ENCODE measurements around the gene CLHC1.

The CLHC1 gene

GRCh38 chr2:55268907-55269644, 37.0 kb upstream of the CLHC1 start, which contains the start of gene MTIF2 (continued):
- peak; percentile 98 for TF ChIP-seq ZBTB48 (tag by site-specific recombination; IDR thresholded peaks at IDR 0.05)
- no peak for TF ChIP-seq ZNF112 (tag by site-specific recombination; IDR thresholded peaks at IDR 0.05)
- peak; percentile 45; the same call in 1 of the 2 replicates for TF ChIP-seq KLF1 (tag by site-specific recombination; IDR thresholded peaks at IDR 0.05)
- no peak for TF ChIP-seq ZNF560 (tag by site-specific recombination; IDR thresholded peaks at IDR 0.05; ENCODE audit: borderline replicate concordance)
- TF ChIP-seq ZNF626 (tag by site-specific recombination; IDR thresholded peaks at IDR 0.05) = no peak
- no peak for TF ChIP-seq ZNF416 (tag by site-specific recombination; IDR thresholded peaks at IDR 0.05)
- TF ChIP-seq ZNF792 (tag by site-specific recombination; IDR thresholded peaks at IDR 0.05) = no peak
- no peak for TF ChIP-seq ZNF488 (tag by site-specific recombination; IDR thresholded peaks at IDR 0.05)
- TF ChIP-seq ZNF830 (tag by site-specific recombination; IDR thresholded peaks at IDR 0.05; ENCODE audit: low read depth) = no peak
- peak; percentile 62 for TF ChIP-seq ZNF324 (tag by site-specific recombination; IDR thresholded peaks at IDR 0.05)
- peak; percentile 97 for TF ChIP-seq GLIS2 (tag by site-specific recombination; IDR thresholded peaks at IDR 0.05)
- no peak for TF ChIP-seq ZBTB1 (tag by site-specific recombination; IDR thresholded peaks at IDR 0.05)
- peak; percentile 99 for TF ChIP-seq ZXDB (tag by site-specific recombination; IDR thresholded peaks at IDR 0.05)
- TF ChIP-seq ZNF629 (tag by site-specific recombination; IDR thresholded peaks at IDR 0.05) = peak; percentile 76
- TF ChIP-seq ZNF664 (tag by site-specific recombination; IDR thresholded peaks at IDR 0.05) = no peak
- TF ChIP-seq ZNF514 (tag by site-specific recombination; IDR thresholded peaks at IDR 0.05) = no peak
- no peak for TF ChIP-seq ZNF473 (tag by site-specific recombination; IDR thresholded peaks at IDR 0.05)
- peak; percentile 83 for TF ChIP-seq ZNF561 (tag by site-specific recombination; IDR thresholded peaks at IDR 0.05; ENCODE audit: borderline replicate concordance)
- TF ChIP-seq ZNF639 (tag by site-specific recombination; IDR thresholded peaks at IDR 0.05) = peak; percentile 90
- TF ChIP-seq ZBTB44 (tag by site-specific recombination; IDR thresholded peaks at IDR 0.05) = peak; percentile 60; the same call in 1 of the 2 replicates
- peak; percentile 41; the same call in 1 of the 2 replicates for TF ChIP-seq ZNF121 (tag by site-specific recombination; IDR thresholded peaks at IDR 0.05)
- TF ChIP-seq ZSCAN4 (tag by site-specific recombination; IDR thresholded peaks at IDR 0.05) = no peak; the same call in 1 of the 2 replicates
- peak; percentile 44; the same call in 1 of the 2 replicates for TF ChIP-seq BCL11B (tag by site-specific recombination; IDR thresholded peaks at IDR 0.05; ENCODE audit: low read depth)
- no peak for TF ChIP-seq HOXC10 (CRISPR knock-in tag; IDR thresholded peaks at IDR 0.05)
- no peak for TF ChIP-seq TRIM28 (IDR thresholded peaks at IDR 0.05; ENCODE audit: borderline replicate concordance, low read length)
- peak; percentile 82 for TF ChIP-seq SP3 (tag by site-specific recombination; IDR thresholded peaks at IDR 0.05)
- TF ChIP-seq ZNF16 (tag by site-specific recombination; IDR thresholded peaks at IDR 0.05; ENCODE audit: low read depth) = no peak
- no peak for TF ChIP-seq PRDM6 (tag by site-specific recombination; IDR thresholded peaks at IDR 0.05)
- no peak for TF ChIP-seq ZNF223 (tag by site-specific recombination; IDR thresholded peaks at IDR 0.05)
- TF ChIP-seq ZNF280C (tag by site-specific recombination; IDR thresholded peaks at IDR 0.05) = no peak
- TF ChIP-seq ZNF510 (tag by site-specific recombination; IDR thresholded peaks at IDR 0.05; ENCODE audit: insufficient replicate concordance) = no peak
- TF ChIP-seq ZNF2 (tag by site-specific recombination; IDR thresholded peaks at IDR 0.05) = peak; percentile 76
- peak; percentile 99 for TF ChIP-seq SCRT2 (tag by site-specific recombination; IDR thresholded peaks at IDR 0.05)

Measured in HEK293 (cell line).